ENCODE data around the gene ZDHHC19.

GRCh38 chr3:196238612-196239560, 27.7 kb upstream of the ZDHHC19 start:
- TF ChIP-seq POLR2A (IDR thresholded peaks at IDR 0.05; ENCODE audit: extremely low read depth, insufficient read length) (no peak), MAX (IDR thresholded peaks at IDR 0.05; ENCODE audit: low read depth, low read length) (no peak)

Measured in NB4 (cell line).